Neural progenitor cell (in vitro differentiated cells): ENCODE results near the gene TSPAN11.

ENCODE experiments used
- EZH2 ChIP-seq: fragments of 200-600 bp; sonication (generic); IDR thresholded peaks from 2 replicates; pipeline ENCODE4 v1.6.1; 2017; ENCODE audit warnings: antibody characterized with exemption, mild to moderate bottlenecking, moderate library complexity
- EZH2phosphoT487 ChIP-seq: fragments of 200-600 bp; sonication (generic); IDR thresholded peaks from 2 replicates; pipeline ENCODE4 v1.6.1; 2017; ENCODE audit warnings: antibody characterized with exemption
- TF ChIP-seq, protein P1 (sequence below): fragments of 200-600 bp; sonication (generic); IDR thresholded peaks from 2 replicates; pipeline ENCODE4 v1.5.1; 2017; ENCODE audit warnings: antibody characterized with exemption, mild to moderate bottlenecking

GRCh38 chr12:30910038-30910350 is 16.6 kb upstream of the TSPAN11 start:
- TF ChIP-seq EZH2: no peak
- TF ChIP-seq, protein P1, sequence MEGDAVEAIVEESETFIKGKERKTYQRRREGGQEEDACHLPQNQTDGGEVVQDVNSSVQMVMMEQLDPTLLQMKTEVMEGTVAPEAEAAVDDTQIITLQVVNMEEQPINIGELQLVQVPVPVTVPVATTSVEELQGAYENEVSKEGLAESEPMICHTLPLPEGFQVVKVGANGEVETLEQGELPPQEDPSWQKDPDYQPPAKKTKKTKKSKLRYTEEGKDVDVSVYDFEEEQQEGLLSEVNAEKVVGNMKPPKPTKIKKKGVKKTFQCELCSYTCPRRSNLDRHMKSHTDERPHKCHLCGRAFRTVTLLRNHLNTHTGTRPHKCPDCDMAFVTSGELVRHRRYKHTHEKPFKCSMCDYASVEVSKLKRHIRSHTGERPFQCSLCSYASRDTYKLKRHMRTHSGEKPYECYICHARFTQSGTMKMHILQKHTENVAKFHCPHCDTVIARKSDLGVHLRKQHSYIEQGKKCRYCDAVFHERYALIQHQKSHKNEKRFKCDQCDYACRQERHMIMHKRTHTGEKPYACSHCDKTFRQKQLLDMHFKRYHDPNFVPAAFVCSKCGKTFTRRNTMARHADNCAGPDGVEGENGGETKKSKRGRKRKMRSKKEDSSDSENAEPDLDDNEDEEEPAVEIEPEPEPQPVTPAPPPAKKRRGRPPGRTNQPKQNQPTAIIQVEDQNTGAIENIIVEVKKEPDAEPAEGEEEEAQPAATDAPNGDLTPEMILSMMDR: no peak
- no peak for TF ChIP-seq EZH2phosphoT487
